NCI-H1417 (cell line): ENCODE results near the gene CFAP73.
"Not testable (repeated sequence)": the region's sequence is repeated elsewhere in the genome, so short reads cannot be mapped to it uniquely, and the experiment has no call there.

Experiments used
- DNase-seq, 3 experiments: peaks; one replicate each; lab custom pipeline; 2025; lab: John Stamatoyannopoulos, UW

Gene CFAP73

DNA sequence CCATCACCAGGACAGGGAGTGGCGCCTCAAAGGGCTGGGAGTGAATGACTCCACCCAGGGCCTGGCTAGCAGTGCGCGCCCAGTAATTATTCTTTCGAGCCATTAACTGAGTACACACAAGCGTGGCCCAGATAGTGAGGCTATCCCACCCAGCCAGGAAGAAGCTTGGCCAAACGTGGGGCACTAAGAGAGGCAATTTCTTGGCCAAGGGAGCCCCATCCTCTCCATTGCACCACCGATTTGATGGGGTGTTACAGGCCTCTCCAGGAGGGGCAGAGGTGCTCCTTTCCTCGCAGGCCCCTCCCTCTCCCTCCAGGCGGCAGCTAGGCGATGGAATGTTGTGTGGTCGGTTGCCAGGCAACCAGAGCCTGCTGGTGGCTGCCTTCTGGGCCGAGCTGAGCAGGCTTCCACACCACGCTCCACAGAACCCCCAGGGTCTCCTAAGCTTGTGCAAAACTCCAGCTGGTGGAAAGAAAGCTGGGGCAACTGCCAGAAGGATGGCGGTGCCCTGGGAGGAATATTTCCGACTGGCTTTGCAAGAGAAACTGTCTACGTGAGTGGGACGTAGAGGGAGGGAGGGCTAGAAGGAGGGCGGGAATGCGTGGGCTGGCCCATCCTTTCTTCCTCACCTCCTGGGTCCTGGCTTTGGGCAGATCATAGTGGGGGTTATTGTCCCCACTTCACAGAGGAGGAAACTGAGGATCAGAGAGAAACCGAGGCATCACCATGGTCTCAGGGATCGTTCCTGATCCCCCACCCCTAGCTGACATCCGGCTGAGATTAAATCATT, at the start of gene CFAP73:
Gene CFAP73 (plus strand): TSS at position 364 of the 790 bp plus-strand sequence. CDS start 134 bp downstream, at position 498.
- peak; percentile 60 to 92 (median 92) for DNase-seq

DNA sequence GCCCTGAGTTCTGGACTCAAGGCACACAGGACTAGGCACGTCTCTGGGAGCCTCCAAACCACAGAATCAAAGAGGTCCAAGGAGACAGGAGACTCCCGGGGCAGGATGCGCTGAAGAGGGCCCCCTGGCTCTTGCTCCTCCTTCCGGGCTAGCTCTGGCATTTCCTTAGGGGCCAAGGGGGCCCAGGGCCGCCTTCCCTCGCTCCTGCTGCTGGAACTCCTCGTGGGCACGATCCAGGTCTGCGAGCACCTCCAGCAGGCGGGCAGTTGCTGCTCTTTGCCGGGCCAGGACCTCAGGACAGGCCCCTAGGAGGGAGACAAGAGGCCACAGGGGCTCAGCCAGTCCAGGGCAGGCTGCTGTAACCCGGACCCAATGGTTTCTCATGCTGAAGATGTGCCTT, 49.8 kb upstream of the CFAP73 start:
- DNase-seq: no peak

DNA sequence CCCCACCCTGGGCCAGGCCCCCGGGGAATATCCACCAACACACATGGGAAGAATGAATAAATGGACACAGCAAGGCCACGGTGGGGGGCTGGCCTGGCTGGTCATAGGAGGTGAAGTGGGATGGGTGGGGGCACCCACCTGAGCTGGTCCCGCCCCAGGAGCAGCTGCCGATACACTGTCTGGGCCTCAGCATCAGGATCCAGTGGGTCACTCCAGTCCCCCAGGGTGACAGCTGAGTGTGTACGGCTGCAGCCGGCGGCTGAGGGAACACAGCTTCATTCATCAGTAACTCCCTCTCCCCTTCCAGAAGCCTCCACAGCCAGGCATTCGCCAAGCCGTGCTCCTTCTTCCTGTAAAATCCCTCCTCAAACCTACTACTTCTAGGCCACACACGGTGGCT, 47.8 kb upstream of the CFAP73 start:
- DNase-seq: no peak

DNA sequence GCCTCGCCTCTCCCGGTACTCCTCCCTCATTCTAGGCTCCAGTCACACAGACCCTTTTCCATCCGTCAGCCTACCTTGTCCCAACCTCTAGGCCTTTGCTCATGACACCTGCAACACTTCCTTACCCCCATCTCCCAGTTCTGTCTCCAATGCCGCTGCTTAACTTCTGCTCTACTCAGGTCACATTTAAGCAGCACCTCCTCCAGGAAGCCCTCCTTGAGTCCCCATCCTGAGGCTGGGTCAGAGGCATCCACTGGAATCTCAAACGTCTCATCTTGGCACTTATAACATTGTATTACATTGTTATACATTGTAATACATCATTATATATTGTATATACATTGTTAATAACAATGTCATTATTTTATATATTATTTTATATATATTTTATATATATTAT, 46.7 kb upstream of the CFAP73 start:
- no peak for DNase-seq

DNA sequence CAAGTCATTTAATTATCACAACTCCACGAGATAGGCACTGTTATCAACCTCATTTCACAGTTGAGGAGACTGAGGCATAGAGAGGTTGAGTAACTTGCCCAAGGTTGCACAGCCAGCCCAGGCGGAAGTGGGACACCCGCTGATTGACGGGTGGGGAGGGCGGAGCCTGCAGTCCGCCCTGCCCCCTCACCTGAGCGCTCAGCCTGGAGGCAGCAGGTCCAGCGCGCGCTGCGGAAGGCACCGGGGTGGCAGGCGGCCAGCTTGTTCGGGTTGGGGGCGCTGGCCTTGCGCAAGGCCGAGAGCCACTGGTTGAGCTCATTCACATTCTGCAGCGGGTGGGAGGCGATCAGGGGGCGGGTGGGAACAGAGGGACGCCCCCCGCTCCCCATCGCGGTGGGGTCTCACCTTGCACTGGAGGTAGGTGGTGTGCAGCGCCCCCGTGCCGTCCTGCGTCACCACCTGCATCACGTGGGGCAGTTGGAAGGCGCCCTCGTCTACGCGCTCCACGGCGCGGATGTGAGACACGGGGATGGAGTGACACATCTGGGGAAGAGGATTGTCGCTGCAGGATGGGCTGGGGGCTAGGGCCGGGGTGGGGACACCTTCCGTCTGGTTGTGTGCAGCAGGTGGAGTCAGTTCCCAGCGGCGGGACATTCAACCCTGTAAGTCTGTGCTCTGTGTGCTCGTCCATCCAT, 45.6 kb upstream of the CFAP73 start:
- DNase-seq: no peak

DNA sequence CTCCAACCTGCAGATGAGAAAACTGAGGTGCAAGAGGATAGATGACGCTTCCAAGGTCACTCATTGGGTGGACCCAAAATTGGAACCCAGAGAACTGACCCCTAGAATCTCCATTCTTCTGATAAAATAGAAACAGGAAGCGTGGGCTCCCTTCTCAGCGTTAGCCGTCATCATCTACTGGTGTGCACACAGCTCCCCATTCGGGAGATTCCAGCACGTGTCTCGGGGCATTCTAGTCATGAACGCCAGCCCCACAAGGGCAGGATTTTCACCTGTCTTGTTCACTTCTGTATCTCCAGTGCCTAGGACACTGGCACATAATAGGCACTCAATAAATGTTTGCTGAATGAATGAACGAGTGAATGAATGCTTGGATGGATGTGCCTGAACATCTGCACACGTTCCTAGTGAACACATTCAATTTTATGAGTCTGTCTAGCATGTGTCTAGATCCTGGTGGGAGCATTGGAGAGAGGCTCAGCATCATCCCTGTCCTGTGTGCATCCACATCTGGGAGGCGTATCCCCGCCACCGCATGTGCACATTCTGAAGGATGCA, 44.5 kb upstream of the CFAP73 start:
- DNase-seq: no peak

DNA sequence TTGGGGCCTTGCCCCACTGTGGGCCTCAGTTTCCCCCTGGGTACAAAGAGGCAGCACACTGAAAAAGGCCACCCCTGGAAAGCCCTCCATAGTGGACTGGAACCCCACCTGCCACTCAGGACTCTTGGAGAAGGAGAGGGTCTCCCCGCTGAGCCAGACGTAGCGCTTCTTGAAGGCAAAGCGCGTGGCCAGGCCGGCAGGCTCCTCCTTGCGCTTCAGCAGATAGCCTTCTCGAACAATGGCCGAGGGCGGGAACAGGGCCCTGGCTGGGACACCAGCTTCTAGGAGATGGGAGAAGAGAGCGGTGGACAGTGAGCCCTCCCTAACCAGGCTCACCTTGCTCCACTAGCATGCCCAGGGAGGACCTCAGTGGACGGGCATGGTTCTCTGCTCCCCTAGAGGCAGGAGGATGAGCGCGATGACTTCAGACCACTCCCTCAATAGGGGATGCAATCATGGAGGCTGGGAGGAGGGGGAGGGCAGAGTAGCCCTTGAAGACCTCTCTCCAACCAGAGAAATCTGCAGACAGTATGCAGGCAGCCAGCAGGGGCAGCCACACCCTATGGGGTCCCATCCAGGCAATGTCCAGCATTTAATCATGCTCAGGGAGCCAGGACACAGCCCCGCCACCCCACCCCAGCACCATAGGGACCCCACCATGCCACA, 43.8 kb upstream of the CFAP73 start:
- no peak for DNase-seq

DNA sequence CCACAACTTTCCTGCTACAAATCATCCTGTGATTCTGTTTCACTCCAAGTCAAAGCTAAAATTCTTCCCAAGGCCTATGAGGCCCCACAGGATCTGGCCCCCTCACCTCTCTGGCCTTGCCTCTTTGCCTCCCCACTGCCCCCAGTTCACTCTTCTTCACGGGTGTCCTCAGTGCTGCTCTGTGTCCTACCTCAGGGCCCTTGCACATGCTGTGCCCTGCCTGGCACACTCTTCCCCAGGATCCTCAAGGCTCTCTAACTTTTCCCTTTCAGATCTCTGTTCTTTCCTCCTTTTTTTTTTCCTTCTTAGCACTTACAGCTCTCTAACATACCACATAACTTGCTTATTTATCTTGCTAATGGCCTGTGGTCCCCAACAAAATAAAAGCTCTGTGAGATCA, 43.2 kb upstream of the CFAP73 start:
- no peak for DNase-seq

DNA sequence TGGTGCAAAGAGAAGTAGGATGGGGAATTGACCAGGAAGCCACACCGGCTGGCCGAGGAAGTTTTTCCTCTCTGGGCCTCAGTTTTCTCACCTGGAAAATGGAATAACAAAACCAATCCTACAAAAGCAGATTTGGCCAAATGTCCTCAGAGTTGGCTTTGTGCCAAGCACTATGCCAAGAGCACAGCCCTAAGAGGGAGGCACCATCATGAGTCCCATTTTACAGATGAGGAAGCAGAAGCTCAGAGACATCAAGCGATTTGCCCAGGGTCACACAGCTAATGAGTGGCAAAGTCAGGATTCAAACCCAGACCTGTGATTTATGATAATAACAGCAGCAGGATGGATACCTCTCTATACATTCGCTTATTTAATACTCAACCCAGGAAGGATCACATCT, 41.2 kb upstream of the CFAP73 start:
- peak in 1 of 3 experiments; percentile 18 for DNase-seq

DNA sequence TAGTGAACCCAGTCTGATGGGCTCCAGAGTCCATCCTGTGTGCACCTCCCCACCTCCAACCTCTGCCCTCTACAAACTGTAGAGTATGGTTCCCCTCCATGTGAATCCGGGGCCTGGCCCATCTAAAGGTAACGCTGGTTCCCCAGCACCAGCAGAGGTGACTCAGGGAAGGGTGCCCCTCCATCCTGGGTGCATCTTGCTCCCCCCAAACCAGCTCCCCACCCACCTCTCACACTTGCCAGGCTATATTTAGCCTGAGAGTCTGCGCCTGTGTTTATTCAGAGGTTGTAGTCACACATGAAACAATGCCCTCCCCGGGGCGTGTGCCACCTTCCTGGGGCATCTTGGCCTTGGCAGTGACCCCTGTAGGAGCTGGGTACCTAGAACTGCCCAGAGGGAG, 40.2 kb upstream of the CFAP73 start:
- peak in 1 of 3 experiments; percentile 28 for DNase-seq

DNA sequence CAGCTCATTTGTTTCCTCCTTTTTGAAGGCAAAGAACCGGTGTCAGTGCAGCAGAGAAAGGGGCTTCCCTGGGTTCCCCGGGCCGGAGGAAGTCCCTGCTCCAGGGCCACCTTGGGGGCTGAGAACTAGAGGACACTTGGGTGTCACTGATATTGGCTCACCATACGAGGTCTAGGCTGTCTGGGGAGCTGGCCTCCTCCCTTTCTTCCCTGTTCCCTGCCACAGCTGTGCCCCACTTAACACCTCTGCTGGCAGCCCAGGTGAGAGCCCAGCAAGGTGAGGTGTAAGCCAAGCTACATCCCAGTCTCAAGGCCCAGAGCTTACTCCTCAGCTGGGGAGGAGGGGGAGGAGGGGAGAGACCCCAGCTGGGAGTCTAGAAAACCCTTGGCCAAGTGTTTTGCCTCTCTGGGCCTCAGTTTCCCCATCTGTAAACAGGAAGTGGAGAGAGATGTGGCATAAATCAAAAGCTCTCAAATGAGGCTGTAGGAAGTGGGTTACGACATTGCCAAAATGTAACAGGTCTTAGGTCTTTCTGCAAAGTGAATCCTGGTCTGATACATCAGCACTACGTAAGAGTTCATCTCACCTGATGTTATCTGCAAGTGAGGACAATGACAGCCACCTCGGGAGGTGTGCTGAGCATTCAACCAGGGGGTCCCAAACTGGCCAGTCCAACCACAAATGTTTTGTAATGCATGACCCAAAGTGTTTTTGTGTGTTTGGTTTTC, 39.5 kb upstream of the CFAP73 start:
- no peak for DNase-seq

DNA sequence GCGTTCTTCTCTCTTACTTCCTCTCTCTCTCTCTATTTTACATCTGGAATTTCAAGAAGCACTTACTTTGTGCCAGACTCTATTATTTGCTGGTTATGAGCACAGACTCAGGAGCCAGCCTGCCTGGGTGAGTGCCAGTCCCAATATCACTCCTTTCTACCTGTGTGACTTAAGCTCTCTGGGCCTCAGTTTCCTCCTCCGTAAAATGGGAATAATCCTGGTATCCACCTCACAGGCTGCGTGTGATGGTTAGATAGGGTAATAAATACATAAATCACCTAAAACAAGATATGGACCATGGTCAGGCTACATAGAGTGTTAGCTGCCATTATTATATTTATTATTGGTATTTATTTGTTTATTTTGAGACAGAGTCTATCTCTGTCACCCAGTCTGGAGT, 38.3 kb upstream of the CFAP73 start:
- no peak for DNase-seq

DNA sequence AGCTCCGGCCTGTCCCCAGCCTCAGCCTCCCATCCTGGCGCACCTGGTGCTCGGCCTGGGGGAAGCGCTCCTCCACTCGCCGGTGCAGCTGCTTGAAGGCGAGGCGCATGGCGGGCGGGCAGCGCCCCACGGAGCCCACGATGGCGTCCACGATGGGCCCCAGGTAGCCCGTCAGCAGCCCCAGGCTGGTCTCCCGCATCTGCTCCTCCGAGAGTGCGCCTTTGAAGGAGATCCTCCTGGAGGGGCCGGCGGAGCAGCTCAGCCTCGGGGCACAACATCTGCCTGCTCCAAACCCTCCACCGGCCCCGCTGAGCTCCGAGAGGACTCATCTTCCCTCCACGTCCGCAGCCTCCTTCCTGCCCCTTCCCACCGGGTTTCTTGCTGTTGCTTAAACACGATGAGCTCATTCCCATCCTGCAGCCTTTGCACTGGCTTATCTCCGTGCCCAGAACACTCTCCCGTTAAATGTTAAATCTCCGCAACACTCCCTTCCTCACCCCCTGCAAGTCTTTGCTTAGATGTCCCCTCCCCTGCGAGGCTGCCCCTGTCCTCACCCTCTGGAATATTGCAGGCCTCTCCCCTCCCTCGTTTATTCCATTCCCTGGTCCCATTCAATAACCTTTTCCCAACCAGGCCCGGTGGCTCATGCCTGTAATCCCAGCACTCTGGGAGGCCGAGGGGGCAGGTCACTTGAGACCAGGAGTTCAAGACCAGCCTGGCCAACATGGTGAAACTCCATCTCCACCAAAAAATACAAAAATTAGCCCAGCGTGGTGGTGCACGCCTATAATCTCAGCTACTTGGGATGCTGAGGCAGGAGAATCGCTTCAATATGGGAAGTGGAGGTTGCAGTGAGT, 37.3 kb upstream of the CFAP73 start:
- DNase-seq: no peak

DNA sequence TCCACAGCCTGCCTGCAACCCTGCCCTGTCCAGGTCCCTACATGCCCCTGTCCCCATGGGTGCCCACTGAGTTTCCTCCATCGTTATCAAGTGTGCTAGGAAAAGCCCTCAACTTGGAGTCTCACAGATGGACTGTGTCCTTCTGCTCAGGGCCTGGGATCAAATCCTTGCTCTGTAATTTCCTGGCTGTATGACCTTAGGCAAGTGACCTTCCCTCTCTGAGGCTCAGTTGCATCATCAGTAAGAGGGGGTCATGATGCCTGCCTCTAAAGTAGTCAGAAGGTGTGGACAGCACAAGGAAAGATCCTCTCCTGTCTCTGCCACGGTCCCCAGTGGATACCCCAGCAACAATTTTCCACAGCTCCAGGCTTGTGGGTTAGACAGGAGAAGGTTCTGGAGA, 36.1 kb upstream of the CFAP73 start:
- DNase-seq: no peak

DNA sequence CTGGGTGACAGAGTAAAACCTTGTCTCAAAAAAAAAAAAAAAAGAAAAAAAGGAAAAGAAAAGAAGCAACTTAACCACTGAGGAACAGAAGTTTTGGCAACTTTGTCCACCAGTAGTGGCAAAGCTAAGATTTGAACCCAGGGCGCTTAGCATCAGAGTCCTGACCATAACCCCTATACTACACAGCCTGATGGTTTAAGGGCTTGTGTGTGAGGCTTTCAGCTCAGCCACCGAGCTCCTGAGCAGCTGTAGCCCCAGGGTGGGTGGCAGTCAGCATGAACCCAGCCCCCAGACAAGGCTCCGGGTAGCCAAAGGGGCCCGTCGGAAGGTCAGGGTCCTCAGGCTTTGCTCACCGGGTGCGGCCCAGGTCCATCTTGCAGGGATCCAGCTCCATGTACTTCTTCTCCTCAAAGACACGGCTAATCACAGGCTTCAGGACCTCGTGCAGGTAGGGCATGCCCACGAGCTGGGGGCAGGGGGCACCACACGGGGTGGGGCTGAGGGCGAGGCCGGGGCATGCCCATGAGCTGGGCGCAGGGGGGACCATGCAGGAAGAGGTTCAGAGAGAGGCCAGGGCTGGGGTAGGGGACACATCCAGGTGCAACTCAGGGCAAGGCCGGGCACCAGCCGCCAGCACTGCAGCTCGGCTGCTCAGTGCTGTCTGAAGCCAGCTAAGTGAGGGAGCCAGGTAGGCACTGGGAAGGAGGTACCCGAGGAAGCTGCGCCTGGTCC, 34.9 kb upstream of the CFAP73 start:
- DNase-seq: peak in 1 of 3 experiments; percentile 39

DNA sequence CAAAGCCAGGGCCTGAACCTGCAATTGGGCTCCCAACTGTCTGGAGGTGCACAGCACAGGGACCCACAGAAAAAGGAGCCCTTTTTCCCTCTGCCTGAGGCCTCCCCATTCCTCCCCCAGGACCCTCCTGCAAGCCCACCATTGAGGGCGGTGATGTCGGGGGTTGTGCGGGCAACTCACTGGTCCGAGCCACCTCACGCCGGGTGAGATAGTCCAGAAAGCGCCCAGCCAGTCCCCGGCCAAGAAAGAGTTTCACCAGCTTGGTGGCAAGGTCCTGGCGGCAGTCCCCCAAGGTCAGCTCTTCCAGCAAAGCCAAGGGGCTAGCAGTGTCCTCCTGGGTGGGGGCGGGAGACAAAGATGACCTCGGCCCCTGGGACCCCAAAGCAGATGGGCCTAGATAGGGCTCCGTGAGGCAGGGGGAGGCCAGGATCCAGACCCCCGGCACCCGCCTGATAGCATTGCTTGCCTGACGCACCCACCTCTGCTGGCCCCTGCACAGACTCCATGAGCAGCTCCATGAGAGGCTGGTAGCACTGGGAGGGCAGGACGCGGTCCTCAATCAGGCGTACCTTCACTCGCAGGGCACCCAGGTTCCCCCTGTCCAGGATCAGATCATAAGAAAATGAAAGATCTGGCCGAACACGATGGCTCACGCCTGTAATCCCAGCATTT, 33.9 kb upstream of the CFAP73 start:
- peak in 1 of 3 experiments; percentile 56 for DNase-seq

DNA sequence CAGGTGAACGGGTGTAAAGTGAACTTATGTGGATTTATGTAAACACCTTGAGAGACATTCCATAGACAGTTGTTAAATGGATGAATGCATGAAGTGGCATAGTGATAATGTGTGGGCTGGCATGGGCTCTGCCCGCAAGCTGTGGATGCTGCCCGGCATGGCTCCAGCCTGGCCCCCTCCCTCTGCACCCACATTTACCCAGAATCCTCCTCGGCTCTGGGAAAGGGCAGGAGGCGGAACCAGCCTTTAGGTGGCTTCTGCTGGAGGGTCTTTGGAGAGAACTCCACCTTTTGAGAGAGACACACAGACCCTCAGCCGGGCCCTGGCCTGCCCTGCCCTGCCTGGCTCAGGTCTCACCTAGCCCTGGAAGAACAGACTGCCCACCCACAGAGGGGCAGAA, 32.6 kb upstream of the CFAP73 start:
- peak in 2 of 3 experiments; percentile 74 to 90 for DNase-seq

DNA sequence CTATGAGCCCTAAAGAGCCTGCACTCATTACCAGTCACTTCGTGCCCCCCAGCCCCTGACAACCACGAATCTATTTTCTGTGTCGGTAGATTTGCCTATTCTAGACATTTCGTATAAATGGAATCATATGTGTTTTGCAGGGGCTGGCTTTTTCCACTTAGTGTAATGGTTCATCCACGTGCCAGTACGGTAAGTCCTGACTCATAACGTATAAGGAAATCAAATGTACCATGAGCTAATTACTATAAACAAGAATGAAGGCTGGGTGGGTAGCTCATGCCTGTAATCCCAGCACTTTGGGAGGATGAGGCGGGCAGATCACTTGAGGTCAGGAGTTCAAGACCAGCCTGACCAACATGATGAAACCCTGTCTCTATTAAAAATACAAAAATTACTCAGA, 31.8 kb upstream of the CFAP73 start:
- DNase-seq: not testable (repeated sequence)

DNA sequence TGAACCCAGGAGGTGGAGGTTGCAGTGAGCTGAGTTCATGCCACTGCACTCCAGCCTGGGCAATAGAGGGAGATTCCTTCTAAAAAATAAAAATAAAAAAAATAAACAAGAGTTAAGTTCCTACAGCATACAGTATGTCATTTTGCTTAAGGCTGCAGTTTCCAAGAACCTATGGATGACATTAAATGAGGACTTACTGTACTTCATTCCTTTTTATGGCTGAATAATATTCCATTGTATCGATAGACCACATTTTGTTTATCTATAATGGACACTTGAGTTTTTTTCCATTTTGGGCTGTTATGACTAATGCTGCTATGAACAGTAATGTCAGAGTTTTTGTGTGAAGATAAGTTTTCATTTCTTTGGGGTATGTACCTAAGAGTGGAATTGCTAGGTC, 31.4 kb upstream of the CFAP73 start:
- DNase-seq: no peak
